Loucy (cell line): Measurements from ENCODE around the gene FOXJ3.

ENCODE experiments used
- CTCF ChIP-seq: fragments of 200-600 bp; sonication (generic); conservative IDR thresholded peaks from 2 replicates; pipeline ENCODE4 v1.5.1; 2014; ENCODE audit warnings: mild to moderate bottlenecking, antibody characterized with exemption, low read length
- EZH2phosphoT487 ChIP-seq: fragments of 200-600 bp; IDR thresholded peaks from 2 replicates; pipeline ENCODE4 v1.6.1; 2018; ENCODE audit warnings: antibody characterized with exemption, mild to moderate bottlenecking, moderate library complexity, borderline replicate concordance

- TF ChIP-seq CTCF (no peak), EZH2phosphoT487 (no peak)
Measured at GRCh38 chr1:42142894-42143675, 191.9 kb downstream of the FOXJ3 start.
